SKM-1 treated with dmso at 0.1 percent for 144 hours (cell line): ENCODE data around the gene NUP214.
"Not testable (repeated sequence)": the region's sequence is repeated elsewhere in the genome, so short reads cannot be mapped to it uniquely, and the experiment has no call there.

Source experiments
- DNase-seq: peaks from one replicate; lab custom pipeline; 2025; ENCODE audit not compliant: unreplicated experiment; lab: John Stamatoyannopoulos, UW

The NUP214 gene

GRCh38 chr9:131115360-131115742 lies 10.0 kb upstream of the NUP214 start:
- not testable (repeated sequence) for DNase-seq

- no peak for DNase-seq
Measured at GRCh38 chr9:131116281-131117120, 8.9 kb upstream of the NUP214 start.

GRCh38 chr9:131117121-131117761 lies 8.1 kb upstream of the NUP214 start:
- no peak for DNase-seq

GRCh38 chr9:131117762-131118145 lies 7.6 kb upstream of the NUP214 start:
- DNase-seq = no peak

- DNase-seq = no peak
Measured at GRCh38 chr9:131119600-131119999, 5.8 kb upstream of the NUP214 start.

- no peak for DNase-seq
Measured at GRCh38 chr9:131120620-131121228, 4.7 kb upstream of the NUP214 start.

GRCh38 chr9:131121346-131121745 lies 4.0 kb upstream of the NUP214 start:
- DNase-seq = no peak

GRCh38 chr9:131122158-131122557 lies 3.2 kb upstream of the NUP214 start:
- no peak for DNase-seq

GRCh38 chr9:131125038-131125287 lies 423 bp upstream of the NUP214 start:
- no peak for DNase-seq

GRCh38 chr9:131126059-131126426 lies 657 bp downstream of the NUP214 start:
- DNase-seq = no peak

- no peak for DNase-seq
Measured at GRCh38 chr9:131129183-131129582, 3.8 kb downstream of the NUP214 start.

- no peak for DNase-seq
Measured at GRCh38 chr9:131138676-131139075, 13.3 kb downstream of the NUP214 start.

GRCh38 chr9:131140112-131140511 lies 14.7 kb downstream of the NUP214 start:
- DNase-seq = no peak

- DNase-seq = no peak
Measured at GRCh38 chr9:131140550-131140949, 15.2 kb downstream of the NUP214 start.

- no peak for DNase-seq
Measured at GRCh38 chr9:131142160-131142559, 16.8 kb downstream of the NUP214 start.

- no peak for DNase-seq
Measured at GRCh38 chr9:131144201-131144600, 18.8 kb downstream of the NUP214 start.

- no peak for DNase-seq
Measured at GRCh38 chr9:131145245-131145644, 19.9 kb downstream of the NUP214 start.

- DNase-seq = no peak
Measured at GRCh38 chr9:131146186-131146585, 20.8 kb downstream of the NUP214 start.

GRCh38 chr9:131148276-131148675 lies 22.9 kb downstream of the NUP214 start:
- no peak for DNase-seq

GRCh38 chr9:131148966-131149687 lies 23.7 kb downstream of the NUP214 start:
- DNase-seq = no peak

GRCh38 chr9:131149688-131150053 lies 24.3 kb downstream of the NUP214 start:
- DNase-seq = no peak

GRCh38 chr9:131153595-131153994 lies 28.2 kb downstream of the NUP214 start:
- DNase-seq = no peak
